ENCODE data around the gene LCN6. TPM values are rescaled to one million over a fixed set of nuclear protein-coding genes. Genes with fewer than 3 reads are reported as not detected.

Gene LCN6
- polyA plus RNA-seq, 2 donors = 9.0 to 14.4 TPM

- WGBS, 2 donors = 55 to 71% methylated on average over 7 of the region's 7 CpGs
- H3K36me3 ChIP-seq (ENCODE audit: control insufficient read depth in 2 of 2, insufficient read depth in 2 of 2, low read length in 1 of 2) = peaks cover 8 to 18% of the 10 kb centered on the region in 2 donors
- H3K4me1 ChIP-seq (ENCODE audit: control insufficient read depth in 2 of 2, insufficient read depth in 2 of 2, low read length in 1 of 2) = peaks cover 3 to 18% of the 10 kb centered on the region in 2 donors
- no peaks in the 10 kb centered on the region for H3K9me3 ChIP-seq (ENCODE audit: control insufficient read depth in 2 of 2, insufficient read depth in 1 of 2, low read depth in 1 of 2, low read length in 1 of 2)
- peak overlapping the region in 1 of 2 donors; percentile 95 for H3K4me3 ChIP-seq (ENCODE audit: low read depth in 1 of 2, low read length in 2 of 2)
- H3K27ac ChIP-seq (ENCODE audit: low read depth in 2 of 2, low read length in 1 of 2) = no peak overlapping the region
- H3K27me3 ChIP-seq (ENCODE audit: control insufficient read depth in 1 of 2, insufficient read depth in 2 of 2, low read length in 2 of 2) = no peaks in the 10 kb centered on the region
Observed at GRCh38 chr9:136729144-136729543, 19.2 kb downstream of the LCN6 start.

GRCh38 chr9:136728548-136729123 is 19.7 kb downstream of the LCN6 start:
- H3K27me3 ChIP-seq (ENCODE audit: control insufficient read depth in 1 of 2, insufficient read depth in 2 of 2, low read length in 2 of 2) = no peaks in the 10 kb centered on the region
- WGBS, 2 donors = 2 to 4% methylated on average over 51 to 53 of the region's 53 CpGs
- peak overlapping the region; percentile 24 to 83 for H3K27ac ChIP-seq (ENCODE audit: low read depth in 2 of 2, low read length in 1 of 2)
- H3K4me1 ChIP-seq (ENCODE audit: control insufficient read depth in 2 of 2, insufficient read depth in 2 of 2, low read length in 1 of 2) = peaks cover 3 to 20% of the 10 kb centered on the region in 2 donors
- no peaks in the 10 kb centered on the region for H3K9me3 ChIP-seq (ENCODE audit: control insufficient read depth in 2 of 2, insufficient read depth in 1 of 2, low read depth in 1 of 2, low read length in 1 of 2)
- peaks cover 8 to 23% of the 10 kb centered on the region in 2 donors for H3K36me3 ChIP-seq (ENCODE audit: control insufficient read depth in 2 of 2, insufficient read depth in 2 of 2, low read length in 1 of 2)
- H3K4me3 ChIP-seq (ENCODE audit: low read depth in 1 of 2, low read length in 2 of 2) = peak overlapping the region; percentile 90 to 95

GRCh38 chr9:136728080-136728547 is 20.2 kb downstream of the LCN6 start:
- Histone ChIP-seq H3K36me3 (ENCODE audit: control insufficient read depth in 2 of 2, insufficient read depth in 2 of 2, low read length in 1 of 2) (peaks cover 8 to 28% of the 10 kb centered on the region in 2 donors), H3K27ac (ENCODE audit: low read depth in 2 of 2, low read length in 1 of 2) (peak overlapping the region; percentile 74 to 83), H3K4me1 (ENCODE audit: control insufficient read depth in 2 of 2, insufficient read depth in 2 of 2, low read length in 1 of 2) (peaks cover 3 to 25% of the 10 kb centered on the region in 2 donors), H3K9me3 (ENCODE audit: control insufficient read depth in 2 of 2, insufficient read depth in 1 of 2, low read depth in 1 of 2, low read length in 1 of 2) (no peaks in the 10 kb centered on the region), H3K27me3 (ENCODE audit: control insufficient read depth in 1 of 2, insufficient read depth in 2 of 2, low read length in 2 of 2) (no peaks in the 10 kb centered on the region), H3K4me3 (ENCODE audit: low read depth in 1 of 2, low read length in 2 of 2) (peak overlapping the region; percentile 90 to 95)
- WGBS, 2 donors = 0 to 1% methylated on average over 57 to 66 of the region's 66 CpGs

GRCh38 chr9:136726631-136727191 is 21.6 kb downstream of the LCN6 start:
- peak overlapping the region; percentile 49 to 68 for H3K27ac ChIP-seq (ENCODE audit: low read depth in 2 of 2, low read length in 1 of 2)

GRCh38 chr9:136726118-136726517 is 22.2 kb downstream of the LCN6 start:
- peak overlapping the region; percentile 68 to 69 for H3K27ac ChIP-seq (ENCODE audit: low read depth in 2 of 2, low read length in 1 of 2)

More at GRCh38 chr9:136726631-136727191, 21.6 kb downstream of the LCN6 start:
- Histone ChIP-seq H3K4me1 (ENCODE audit: control insufficient read depth in 2 of 2, insufficient read depth in 2 of 2, low read length in 1 of 2) (peaks cover 3 to 36% of the 10 kb centered on the region in 2 donors), H3K4me3 (ENCODE audit: low read depth in 1 of 2, low read length in 2 of 2) (peak overlapping the region; percentile 90 to 95), H3K27me3 (ENCODE audit: control insufficient read depth in 1 of 2, insufficient read depth in 2 of 2, low read length in 2 of 2) (no peaks in the 10 kb centered on the region), H3K9me3 (ENCODE audit: control insufficient read depth in 2 of 2, insufficient read depth in 1 of 2, low read depth in 1 of 2, low read length in 1 of 2) (no peaks in the 10 kb centered on the region), H3K36me3 (ENCODE audit: control insufficient read depth in 2 of 2, insufficient read depth in 2 of 2, low read length in 1 of 2) (peaks cover 14 to 41% of the 10 kb centered on the region in 2 donors)
- WGBS, 2 donors = 12 to 16% methylated on average over 18 of the region's 18 CpGs

GRCh38 chr9:136725612-136726011 is 22.7 kb downstream of the LCN6 start:
- Histone ChIP-seq H3K27me3 (ENCODE audit: control insufficient read depth in 1 of 2, insufficient read depth in 2 of 2, low read length in 2 of 2) (no peaks in the 10 kb centered on the region), H3K36me3 (ENCODE audit: control insufficient read depth in 2 of 2, insufficient read depth in 2 of 2, low read length in 1 of 2) (peaks cover 14 to 45% of the 10 kb centered on the region in 2 donors), H3K9me3 (ENCODE audit: control insufficient read depth in 2 of 2, insufficient read depth in 1 of 2, low read depth in 1 of 2, low read length in 1 of 2) (no peaks in the 10 kb centered on the region), H3K4me3 (ENCODE audit: low read depth in 1 of 2, low read length in 2 of 2) (peak overlapping the region; percentile 90 to 95), H3K4me1 (ENCODE audit: control insufficient read depth in 2 of 2, insufficient read depth in 2 of 2, low read length in 1 of 2) (peaks cover 7 to 47% of the 10 kb centered on the region in 2 donors), H3K27ac (ENCODE audit: low read depth in 2 of 2, low read length in 1 of 2) (peak overlapping the region; percentile 68 to 69)
- 42 to 64% methylated on average over 10 of the region's 10 CpGs for WGBS, 2 donors

More at GRCh38 chr9:136726118-136726517, 22.2 kb downstream of the LCN6 start:
- no peaks in the 10 kb centered on the region for H3K27me3 ChIP-seq (ENCODE audit: control insufficient read depth in 1 of 2, insufficient read depth in 2 of 2, low read length in 2 of 2)
- H3K36me3 ChIP-seq (ENCODE audit: control insufficient read depth in 2 of 2, insufficient read depth in 2 of 2, low read length in 1 of 2) = peaks cover 14 to 45% of the 10 kb centered on the region in 2 donors
- H3K9me3 ChIP-seq (ENCODE audit: control insufficient read depth in 2 of 2, insufficient read depth in 1 of 2, low read depth in 1 of 2, low read length in 1 of 2) = no peaks in the 10 kb centered on the region
- peaks cover 3 to 42% of the 10 kb centered on the region in 2 donors for H3K4me1 ChIP-seq (ENCODE audit: control insufficient read depth in 2 of 2, insufficient read depth in 2 of 2, low read length in 1 of 2)
- peak overlapping the region; percentile 90 to 95 for H3K4me3 ChIP-seq (ENCODE audit: low read depth in 1 of 2, low read length in 2 of 2)
- WGBS, 2 donors = 32 to 42% methylated on average over 16 of the region's 16 CpGs

- 67 to 78% methylated on average over 7 of the region's 7 CpGs for WGBS, 2 donors
- no peak overlapping the region for H3K27ac ChIP-seq (ENCODE audit: low read depth in 2 of 2, low read length in 1 of 2)
- H3K9me3 ChIP-seq (ENCODE audit: control insufficient read depth in 2 of 2, insufficient read depth in 1 of 2, low read depth in 1 of 2, low read length in 1 of 2) = no peaks in the 10 kb centered on the region
- H3K27me3 ChIP-seq (ENCODE audit: control insufficient read depth in 1 of 2, insufficient read depth in 2 of 2, low read length in 2 of 2) = no peaks in the 10 kb centered on the region
- H3K4me1 ChIP-seq (ENCODE audit: control insufficient read depth in 2 of 2, insufficient read depth in 2 of 2, low read length in 1 of 2) = peaks cover 13 to 48% of the 10 kb centered on the region in 2 donors
- H3K4me3 ChIP-seq (ENCODE audit: low read depth in 1 of 2, low read length in 2 of 2) = no peak overlapping the region
- H3K36me3 ChIP-seq (ENCODE audit: control insufficient read depth in 2 of 2, insufficient read depth in 2 of 2, low read length in 1 of 2) = peaks cover 14 to 45% of the 10 kb centered on the region in 2 donors
Observed at GRCh38 chr9:136724772-136725171, 23.6 kb downstream of the LCN6 start.

- Histone ChIP-seq H3K36me3 (ENCODE audit: control insufficient read depth in 2 of 2, insufficient read depth in 2 of 2, low read length in 1 of 2) (peaks cover 14 to 45% of the 10 kb centered on the region in 2 donors), H3K4me3 (ENCODE audit: low read depth in 1 of 2, low read length in 2 of 2) (no peak overlapping the region), H3K27me3 (ENCODE audit: control insufficient read depth in 1 of 2, insufficient read depth in 2 of 2, low read length in 2 of 2) (no peaks in the 10 kb centered on the region), H3K4me1 (ENCODE audit: control insufficient read depth in 2 of 2, insufficient read depth in 2 of 2, low read length in 1 of 2) (peaks cover 11 to 44% of the 10 kb centered on the region in 2 donors), H3K27ac (ENCODE audit: low read depth in 2 of 2, low read length in 1 of 2) (no peak overlapping the region), H3K9me3 (ENCODE audit: control insufficient read depth in 2 of 2, insufficient read depth in 1 of 2, low read depth in 1 of 2, low read length in 1 of 2) (no peaks in the 10 kb centered on the region)
- WGBS, 2 donors = 92 to 94% methylated on average over 8 of the region's 8 CpGs
Observed at GRCh38 chr9:136723989-136724388, 24.3 kb downstream of the LCN6 start.

GRCh38 chr9:136723362-136723976 is 24.9 kb downstream of the LCN6 start:
- WGBS, 2 donors = 87 to 89% methylated on average over 32 of the region's 32 CpGs
- Histone ChIP-seq H3K4me1 (ENCODE audit: control insufficient read depth in 2 of 2, insufficient read depth in 2 of 2, low read length in 1 of 2) (peaks cover 9 to 43% of the 10 kb centered on the region in 2 donors), H3K27ac (ENCODE audit: low read depth in 2 of 2, low read length in 1 of 2) (no peak overlapping the region), H3K27me3 (ENCODE audit: control insufficient read depth in 1 of 2, insufficient read depth in 2 of 2, low read length in 2 of 2) (no peaks in the 10 kb centered on the region), H3K9me3 (ENCODE audit: control insufficient read depth in 2 of 2, insufficient read depth in 1 of 2, low read depth in 1 of 2, low read length in 1 of 2) (no peaks in the 10 kb centered on the region), H3K36me3 (ENCODE audit: control insufficient read depth in 2 of 2, insufficient read depth in 2 of 2, low read length in 1 of 2) (peaks cover 14 to 45% of the 10 kb centered on the region in 2 donors), H3K4me3 (ENCODE audit: low read depth in 1 of 2, low read length in 2 of 2) (no peak overlapping the region)

All from esophagus (tissue), 2 donors.